ENCODE results near the gene ZNF146. TPM values are rescaled to one million over a fixed set of nuclear protein-coding genes. Genes with fewer than 3 reads are reported as not detected.

Gene ZNF146
- total and polyA plus RNA-seq, 2 of the 8 experiments (the other 6 are each of a cell fraction or from before 2014, with no cell fraction given) = 27.0 to 161 TPM

DNA sequence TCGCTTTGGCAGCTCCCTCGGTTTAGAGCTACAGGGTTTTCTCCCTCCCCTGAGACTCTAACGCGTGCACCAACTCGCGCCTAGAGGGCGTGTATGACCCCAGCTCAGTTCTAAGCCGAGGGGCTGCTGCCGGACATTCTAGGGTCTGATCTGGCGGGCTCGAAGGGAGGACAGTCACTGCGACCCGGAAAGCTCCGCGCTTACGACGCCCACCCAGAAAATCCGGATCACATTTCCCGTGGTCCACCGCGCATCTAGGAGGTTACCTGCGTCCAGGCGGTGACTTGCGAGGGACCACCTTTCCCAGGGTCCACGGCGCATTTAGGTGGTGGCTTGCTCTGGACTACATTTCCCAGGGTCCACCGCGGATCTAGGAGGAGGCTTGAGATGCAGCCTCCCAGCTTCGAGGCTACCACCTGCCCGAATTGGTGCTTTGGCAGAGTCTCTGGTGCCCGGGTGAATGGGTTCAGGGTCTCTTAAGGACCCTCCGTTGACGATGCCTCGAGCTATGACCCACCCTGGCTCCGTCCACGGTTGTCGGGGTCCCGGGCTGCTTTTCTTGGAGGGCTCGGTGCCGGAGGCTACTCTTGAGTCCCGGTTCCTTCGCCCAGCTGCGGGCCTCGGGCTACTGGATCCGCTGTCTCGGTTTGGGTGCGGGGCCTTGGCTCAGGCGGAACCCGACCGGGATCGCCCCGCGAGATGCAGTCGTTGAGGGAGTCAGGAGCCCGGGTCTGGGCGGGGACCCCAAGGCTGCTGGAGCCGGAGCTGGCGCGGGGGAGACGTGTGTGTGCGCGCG is 30.5 kb downstream of the ZNF146 start (continued):
- TF ChIP-seq CBX5 (IDR thresholded peaks at IDR 0.05; ENCODE audit: low read depth, low read length) (no peak), MAFK (IDR thresholded peaks at IDR 0.05; ENCODE audit: low read depth, low read length) (no peak)
